WTC11 (cell line): Measurements from ENCODE around the gene CIAPIN1.

Source experiments
- TCF7 ChIP-seq: sonication (generic); formaldehyde crosslinking; IDR thresholded peaks from 2 replicates; pipeline ENCODE4 v1.8.0; 2022; ENCODE audit warnings: mild to moderate bottlenecking, low read depth, missing genetic modification reagents, moderate library complexity
- TEAD1 ChIP-seq: sonication (generic); formaldehyde crosslinking; IDR thresholded peaks from 2 replicates; pipeline ENCODE4 v1.8.0; 2022; ENCODE audit warnings: mild to moderate bottlenecking, missing genetic modification reagents
- TF ChIP-seq, protein P1 (sequence below): fragments of 200-600 bp; IDR thresholded peaks from 2 replicates; pipeline ENCODE4 v1.8.0; 2022; ENCODE audit warnings: antibody characterized with exemption
- TF ChIP-seq, protein P2 (sequence below): sonication (generic); formaldehyde crosslinking; IDR thresholded peaks from 2 replicates; pipeline ENCODE4 v1.8.1; 2023; ENCODE audit warnings: mild to moderate bottlenecking, missing genetic modification reagents, moderate library complexity
- TF ChIP-seq, protein P3 (sequence below): sonication (generic); formaldehyde crosslinking; IDR thresholded peaks from 2 replicates; pipeline ENCODE4 v1.8.1; 2022; ENCODE audit warnings: low read depth, mild to moderate bottlenecking, moderate library complexity, missing genetic modification reagents, borderline replicate concordance
- TF ChIP-seq, protein P4 (sequence below): sonication (generic); formaldehyde crosslinking; IDR thresholded peaks from 2 replicates; pipeline ENCODE4 v1.8.0; 2022; ENCODE audit warnings: mild to moderate bottlenecking, missing genetic modification reagents
- TF ChIP-seq, protein P5 (sequence below): fragments of 250-450 bp; sonication (Bioruptor Pico); IDR thresholded peaks from 2 replicates; pipeline ENCODE4 v1.9.0; 2021; ENCODE audit warnings: moderate library complexity, mild to moderate bottlenecking, inconsistent platforms, borderline replicate concordance

DNA sequence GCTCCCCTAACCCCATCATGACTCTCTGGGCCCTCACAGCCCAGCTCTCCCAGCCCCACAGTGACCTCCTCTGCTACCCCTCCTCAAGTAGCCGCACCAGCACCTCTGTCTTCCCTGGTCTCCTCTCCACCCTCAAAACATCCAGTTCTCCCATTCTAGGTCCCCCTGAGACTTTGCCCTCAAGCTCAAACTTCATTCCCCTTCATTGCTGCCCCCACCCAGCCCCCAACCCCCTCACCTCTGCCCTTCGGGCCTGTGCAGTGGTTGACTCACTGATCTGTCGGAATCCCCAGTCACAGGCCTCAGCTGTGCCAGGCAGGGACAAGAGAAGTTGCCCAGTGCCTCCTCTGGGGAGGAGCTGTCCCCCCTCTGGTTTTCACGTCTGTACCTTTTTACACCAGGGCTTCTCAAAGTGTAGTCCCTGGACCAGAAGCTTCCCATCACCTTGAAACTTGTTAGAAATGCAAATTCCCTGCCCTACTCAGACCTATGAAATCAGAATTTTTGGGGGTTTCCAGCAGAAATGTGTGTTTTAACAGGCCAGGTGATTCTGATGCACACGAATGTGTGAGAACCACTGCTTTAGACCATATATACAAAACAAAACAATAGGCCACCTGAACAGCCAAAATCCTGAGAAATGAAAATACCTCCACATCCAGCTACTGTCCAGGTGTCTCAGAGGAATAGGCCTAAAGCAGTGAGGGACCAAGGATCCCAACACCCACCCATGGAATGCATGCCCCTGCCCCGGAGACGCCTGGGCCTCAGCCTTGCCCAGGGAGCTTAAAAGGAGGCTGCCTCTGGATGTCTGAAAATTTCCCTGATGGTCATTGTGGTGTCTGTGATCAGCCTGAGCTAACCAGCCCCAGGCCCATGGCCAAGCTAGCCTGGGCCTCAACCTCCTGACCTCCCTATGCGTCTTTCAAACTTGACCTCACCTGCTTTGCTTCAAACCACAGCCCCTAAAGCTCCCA lies 40.0 kb upstream of the CIAPIN1 start:
- TF ChIP-seq, protein P1, sequence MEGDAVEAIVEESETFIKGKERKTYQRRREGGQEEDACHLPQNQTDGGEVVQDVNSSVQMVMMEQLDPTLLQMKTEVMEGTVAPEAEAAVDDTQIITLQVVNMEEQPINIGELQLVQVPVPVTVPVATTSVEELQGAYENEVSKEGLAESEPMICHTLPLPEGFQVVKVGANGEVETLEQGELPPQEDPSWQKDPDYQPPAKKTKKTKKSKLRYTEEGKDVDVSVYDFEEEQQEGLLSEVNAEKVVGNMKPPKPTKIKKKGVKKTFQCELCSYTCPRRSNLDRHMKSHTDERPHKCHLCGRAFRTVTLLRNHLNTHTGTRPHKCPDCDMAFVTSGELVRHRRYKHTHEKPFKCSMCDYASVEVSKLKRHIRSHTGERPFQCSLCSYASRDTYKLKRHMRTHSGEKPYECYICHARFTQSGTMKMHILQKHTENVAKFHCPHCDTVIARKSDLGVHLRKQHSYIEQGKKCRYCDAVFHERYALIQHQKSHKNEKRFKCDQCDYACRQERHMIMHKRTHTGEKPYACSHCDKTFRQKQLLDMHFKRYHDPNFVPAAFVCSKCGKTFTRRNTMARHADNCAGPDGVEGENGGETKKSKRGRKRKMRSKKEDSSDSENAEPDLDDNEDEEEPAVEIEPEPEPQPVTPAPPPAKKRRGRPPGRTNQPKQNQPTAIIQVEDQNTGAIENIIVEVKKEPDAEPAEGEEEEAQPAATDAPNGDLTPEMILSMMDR: no peak
- TF ChIP-seq, protein P2, sequence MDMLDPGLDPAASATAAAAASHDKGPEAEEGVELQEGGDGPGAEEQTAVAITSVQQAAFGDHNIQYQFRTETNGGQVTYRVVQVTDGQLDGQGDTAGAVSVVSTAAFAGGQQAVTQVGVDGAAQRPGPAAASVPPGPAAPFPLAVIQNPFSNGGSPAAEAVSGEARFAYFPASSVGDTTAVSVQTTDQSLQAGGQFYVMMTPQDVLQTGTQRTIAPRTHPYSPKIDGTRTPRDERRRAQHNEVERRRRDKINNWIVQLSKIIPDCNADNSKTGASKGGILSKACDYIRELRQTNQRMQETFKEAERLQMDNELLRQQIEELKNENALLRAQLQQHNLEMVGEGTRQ (CRISPR knock-in tag): no peak
- TF ChIP-seq, protein P3, sequence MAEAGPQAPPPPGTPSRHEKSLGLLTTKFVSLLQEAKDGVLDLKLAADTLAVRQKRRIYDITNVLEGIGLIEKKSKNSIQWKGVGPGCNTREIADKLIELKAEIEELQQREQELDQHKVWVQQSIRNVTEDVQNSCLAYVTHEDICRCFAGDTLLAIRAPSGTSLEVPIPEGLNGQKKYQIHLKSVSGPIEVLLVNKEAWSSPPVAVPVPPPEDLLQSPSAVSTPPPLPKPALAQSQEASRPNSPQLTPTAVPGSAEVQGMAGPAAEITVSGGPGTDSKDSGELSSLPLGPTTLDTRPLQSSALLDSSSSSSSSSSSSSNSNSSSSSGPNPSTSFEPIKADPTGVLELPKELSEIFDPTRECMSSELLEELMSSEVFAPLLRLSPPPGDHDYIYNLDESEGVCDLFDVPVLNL (CRISPR knock-in tag): no peak
- TF ChIP-seq, protein P4, sequence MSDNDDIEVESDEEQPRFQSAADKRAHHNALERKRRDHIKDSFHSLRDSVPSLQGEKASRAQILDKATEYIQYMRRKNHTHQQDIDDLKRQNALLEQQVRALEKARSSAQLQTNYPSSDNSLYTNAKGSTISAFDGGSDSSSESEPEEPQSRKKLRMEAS (CRISPR knock-in tag): no peak
- TF ChIP-seq, protein P5, sequence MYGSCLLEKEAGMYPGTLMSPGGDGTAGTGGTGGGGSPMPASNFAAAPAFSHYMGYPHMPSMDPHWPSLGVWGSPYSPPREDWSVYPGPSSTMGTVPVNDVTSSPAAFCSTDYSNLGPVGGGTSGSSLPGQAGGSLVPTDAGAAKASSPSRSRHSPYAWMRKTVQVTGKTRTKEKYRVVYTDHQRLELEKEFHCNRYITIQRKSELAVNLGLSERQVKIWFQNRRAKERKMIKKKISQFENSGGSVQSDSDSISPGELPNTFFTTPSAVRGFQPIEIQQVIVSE (CRISPR knock-in tag): no peak
- no peak for TF ChIP-seq TEAD1 (CRISPR knock-in tag)
- TF ChIP-seq TCF7: no peak
